Gastrocnemius medialis (tissue), 4 donors: ENCODE results near the gene WFDC12.

Experiments
- CTCF ChIP-seq, 5 experiments: fragments of 450-650 bp in 3 of 5; fragments of 200-600 bp in 2 of 5; sonication (generic) in 2 of 5; IDR thresholded peaks in 4 of 5; conservative IDR thresholded peaks in 1 of 5; 1 replicate in 4 of 5; 2 replicates in 1 of 5; pipeline ENCODE4 v1.5.1; 2016 to 2019; ENCODE audit warnings: antibody characterized with exemption in 5 of 5, mild to moderate bottlenecking in 3 of 5, moderate library complexity in 3 of 5
- POLR2A ChIP-seq, 2 donors: fragments of 450-650 bp; IDR thresholded peaks; one replicate each; pipeline ENCODE4 v1.6.1; 2017; ENCODE audit warnings: antibody characterized with exemption in 2 of 2, mild to moderate bottlenecking in 2 of 2, moderate library complexity in 2 of 2

- no peak for TF ChIP-seq POLR2A (IDR thresholded peaks at IDR 0.05)
- no peak for TF ChIP-seq CTCF (IDR thresholded peaks at IDR 0.05 in 4 of 5, conservative IDR thresholded peaks at IDR 0.05 in 1 of 5)
Observed at GRCh38 chr20:45121388-45121787, 2.9 kb downstream of the WFDC12 start.
